ENCODE results near the gene CXXC4.

The CXXC4 gene

DNA sequence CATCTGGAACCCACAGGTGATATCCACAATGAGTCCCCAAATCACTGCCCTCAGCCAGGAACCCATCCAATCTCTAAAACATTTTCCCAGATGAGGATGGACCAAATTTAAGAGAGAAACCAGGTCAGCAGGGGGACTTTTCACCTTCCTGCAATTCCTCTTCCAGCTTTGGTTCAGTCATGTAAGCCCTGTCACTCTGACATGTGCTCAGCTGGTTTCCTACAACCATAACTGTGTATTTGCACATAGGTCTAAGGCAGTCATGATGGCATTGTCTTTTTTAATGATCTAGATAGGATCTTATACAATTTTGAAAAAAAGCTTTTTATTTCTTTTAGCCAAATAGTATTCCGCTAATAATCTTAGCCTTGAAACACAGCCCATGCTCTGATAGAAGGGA lies 6.5 kb downstream of the CXXC4 start:
- DNase-seq = no peak

GRCh38 chr4:104486716-104487504 lies 7.8 kb downstream of the CXXC4 start:
- no peak for DNase-seq

DNA sequence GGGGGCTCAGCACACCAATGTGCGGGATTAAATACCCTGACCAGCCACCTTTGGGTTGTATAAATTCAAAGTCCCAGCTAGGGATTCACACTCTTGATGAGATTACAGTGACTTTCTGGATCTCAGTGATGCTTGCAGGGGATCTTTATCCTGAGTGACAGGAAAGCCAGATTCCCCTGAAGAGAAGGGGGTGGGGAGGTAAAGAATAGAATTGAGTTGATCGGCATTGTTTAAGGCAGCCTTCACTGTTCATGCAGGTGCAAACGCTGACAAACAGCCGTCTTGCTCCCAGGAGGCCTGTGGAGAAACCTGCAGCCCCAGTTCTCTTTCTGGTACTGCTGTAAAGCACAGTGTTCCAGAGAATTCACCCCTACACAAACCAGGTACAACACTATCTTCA lies 19.0 kb downstream of the CXXC4 start:
- no peak for DNase-seq

GRCh38 chr4:104472766-104473165 lies 21.9 kb downstream of the CXXC4 start:
- DNase-seq = no peak

DNA sequence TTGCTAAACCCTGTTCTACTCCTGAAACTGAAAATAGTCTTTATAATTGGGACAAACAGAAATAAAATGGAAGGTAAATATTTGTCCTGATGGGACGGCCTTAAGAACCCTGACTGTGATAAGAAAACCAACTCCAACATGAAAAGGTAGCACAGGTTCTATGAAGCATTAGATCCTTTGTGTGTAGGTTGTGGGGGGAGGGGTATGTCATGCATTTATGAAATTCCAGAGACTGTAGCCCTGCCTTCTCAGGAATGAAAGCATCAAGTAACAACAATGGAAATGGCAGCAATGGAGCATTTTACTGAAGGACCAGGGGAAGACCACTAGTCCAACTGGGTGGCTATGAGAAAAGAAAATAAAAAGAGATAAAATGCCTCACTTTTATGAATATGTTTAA lies 23.9 kb downstream of the CXXC4 start:
- no peak for DNase-seq

- DNase-seq = no peak
Observed at GRCh38 chr4:104469794-104470193, 24.9 kb downstream of the CXXC4 start.

DNA sequence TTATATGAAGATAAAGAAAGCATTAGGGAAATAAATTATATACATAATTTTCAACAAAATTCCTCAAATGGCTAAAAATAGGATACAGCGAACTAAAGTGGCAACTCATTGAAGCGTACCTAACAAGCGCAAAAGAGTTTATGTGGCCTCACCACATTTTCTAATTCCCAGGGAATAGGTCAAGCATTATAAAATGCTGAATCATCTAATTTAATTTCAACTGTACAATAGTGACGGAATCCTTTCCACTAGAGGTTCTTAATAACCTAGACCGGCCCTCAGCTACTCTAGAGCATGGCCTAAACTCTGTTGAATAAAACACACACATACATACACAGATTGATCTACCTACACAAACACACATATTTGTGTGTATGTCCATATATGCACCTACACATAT lies 29.1 kb downstream of the CXXC4 start:
- no peak for DNase-seq

- DNase-seq = no peak
Observed at GRCh38 chr4:104465201-104465600, 29.5 kb downstream of the CXXC4 start.

- no peak for DNase-seq
Observed at GRCh38 chr4:104462641-104463040, 32.1 kb downstream of the CXXC4 start.

DNA sequence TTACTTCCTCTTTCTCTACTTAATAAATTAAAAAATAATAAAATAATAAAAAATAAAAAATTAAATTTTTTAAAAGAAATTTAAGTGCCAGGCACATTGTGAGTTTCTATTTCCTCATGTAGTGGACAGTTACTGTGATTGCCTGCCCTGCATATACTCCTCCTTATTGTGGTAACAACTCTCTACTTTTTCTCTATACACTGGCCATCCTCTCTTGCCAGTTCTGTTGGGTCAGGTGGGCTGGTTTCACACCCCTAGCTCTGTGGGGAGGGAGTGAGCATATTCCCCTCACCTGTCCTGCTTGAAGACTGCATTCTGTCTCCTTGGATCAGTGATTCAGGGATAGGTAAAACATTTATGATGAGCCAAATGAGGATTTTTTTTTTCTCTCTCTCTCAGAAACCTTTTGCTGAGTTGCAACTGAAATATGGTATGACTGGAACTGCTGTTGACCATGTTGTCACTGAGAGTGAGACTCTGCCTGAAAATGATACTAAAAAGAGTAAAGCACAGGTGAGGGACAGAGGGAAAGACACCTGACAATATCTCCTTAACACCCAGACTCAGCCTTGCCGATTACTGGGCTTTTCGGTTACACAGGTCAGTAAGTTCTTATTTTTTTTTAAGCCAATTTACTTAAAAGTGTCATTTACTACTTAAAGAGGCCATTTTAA lies 37.2 kb downstream of the CXXC4 start:
- DNase-seq = no peak

GRCh38 chr4:104451573-104451972 lies 43.1 kb downstream of the CXXC4 start:
- DNase-seq = no peak

DNA sequence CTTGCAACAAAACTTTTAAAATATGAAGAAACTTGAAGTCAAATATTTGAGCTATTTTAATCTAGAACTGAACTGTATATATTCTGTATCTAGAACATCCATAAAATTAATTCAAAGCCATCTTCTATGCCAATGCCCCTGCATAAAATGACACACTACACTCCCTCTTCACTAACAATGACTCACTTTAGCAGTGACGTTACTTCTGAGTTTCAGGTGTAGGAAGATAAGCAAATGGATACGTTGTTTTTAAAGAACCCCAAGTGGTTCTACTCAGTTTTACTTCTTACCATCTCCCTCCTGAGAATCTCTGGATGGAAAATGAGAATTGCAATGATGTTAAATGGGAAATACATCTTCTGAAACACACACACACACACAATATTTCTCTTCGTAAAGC lies 45.2 kb downstream of the CXXC4 start:
- no peak for DNase-seq

DNA sequence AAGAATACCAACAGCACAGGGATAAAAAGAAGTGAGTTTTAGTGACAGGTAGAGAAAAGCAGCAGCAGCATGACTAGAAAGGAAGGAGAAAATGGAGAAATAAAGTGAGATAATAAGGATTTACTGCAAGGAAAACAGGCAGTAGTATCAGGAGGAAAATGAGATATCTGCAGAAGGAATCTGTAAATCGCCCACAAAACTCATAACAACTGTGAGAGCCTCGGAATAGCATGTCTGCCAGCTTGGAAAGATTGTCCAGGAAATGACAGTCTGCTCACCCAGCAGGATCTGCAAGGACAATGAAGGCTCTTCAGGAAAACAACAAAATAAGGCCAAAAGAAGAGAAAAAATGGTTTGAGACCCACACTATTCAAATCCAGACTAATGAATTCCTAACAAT lies 47.4 kb downstream of the CXXC4 start:
- DNase-seq = no peak

- DNase-seq = no peak
Observed at GRCh38 chr4:104446431-104447278, 48.0 kb downstream of the CXXC4 start.

- DNase-seq = no peak
Observed at GRCh38 chr4:104444685-104445084, 50.0 kb downstream of the CXXC4 start.

GRCh38 chr4:104436542-104436941 lies 58.2 kb downstream of the CXXC4 start:
- no peak for DNase-seq

GRCh38 chr4:104429150-104429741 lies 65.4 kb downstream of the CXXC4 start:
- no peak for DNase-seq

GRCh38 chr4:104425948-104426347 lies 68.7 kb downstream of the CXXC4 start:
- no peak for DNase-seq

- DNase-seq = no peak
Observed at GRCh38 chr4:104424989-104425388, 69.7 kb downstream of the CXXC4 start.

DNA sequence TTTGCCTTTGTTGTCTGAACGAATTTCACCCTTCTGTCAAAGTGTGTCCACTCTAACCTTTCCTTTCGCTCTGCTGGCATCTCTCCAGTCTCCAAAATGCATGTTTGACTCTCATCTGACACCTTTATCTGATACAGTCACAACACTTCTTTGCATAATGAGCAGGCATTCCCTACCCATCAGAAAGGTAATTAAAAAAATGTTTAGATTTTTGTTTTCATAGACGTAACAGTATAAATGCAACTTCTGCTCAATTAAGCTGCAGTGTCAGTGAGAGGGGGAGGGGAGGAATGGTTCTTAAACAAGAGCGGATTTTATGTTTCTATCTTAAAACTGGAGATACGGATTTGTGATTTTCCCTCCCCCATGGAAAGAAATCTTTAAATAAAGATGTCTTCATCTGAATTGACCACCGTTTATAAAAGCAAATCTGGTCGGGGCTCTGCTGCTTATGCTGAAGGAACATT lies 70.2 kb downstream of the CXXC4 start:
- DNase-seq = no peak

DNA sequence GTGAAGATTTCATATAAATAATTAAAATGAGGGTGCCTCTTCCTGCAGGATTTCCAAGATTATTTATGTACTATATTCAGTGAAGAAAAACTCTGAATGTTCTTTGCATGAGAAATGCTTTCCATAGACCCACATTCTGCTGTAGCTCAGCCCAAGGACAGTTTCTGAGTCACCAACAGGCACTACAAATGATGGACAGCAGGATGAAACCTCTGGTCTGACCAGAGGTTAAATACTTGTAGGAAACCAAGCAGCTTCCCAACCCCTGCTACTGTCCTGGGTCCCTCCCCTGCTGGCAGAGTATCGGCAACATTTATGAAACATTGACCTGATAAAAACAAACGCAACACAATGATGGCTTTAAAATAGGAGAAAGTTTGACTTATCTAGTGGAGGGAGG lies 73.1 kb downstream of the CXXC4 start:
- DNase-seq = no peak

GRCh38 chr4:104420766-104421165 lies 73.9 kb downstream of the CXXC4 start:
- DNase-seq = no peak
